Esophagus muscularis mucosa (tissue), 4 donors: ENCODE measurements around the gene CLSTN3. TPM values are rescaled to one million over a fixed set of nuclear protein-coding genes. Genes with fewer than 3 reads are reported as not detected.

ENCODE experiments used
- DNase-seq: peaks from one replicate; pipeline ENCODE4 v3.0.0-alpha.2; 2017; ENCODE audit errors: extremely low spot score
- H3K27ac ChIP-seq, 4 donors: fragments of 200-600 bp; sonication (generic); replicated peaks in 1 of 4; 1 replicate in 3 of 4; 2 replicates in 1 of 4; pipeline ENCODE4 v1.5.1; 2016 to 2019; ENCODE audit warnings: mild to moderate bottlenecking in 1 of 4
- H3K27me3 ChIP-seq, 4 donors: fragments of 200-600 bp; sonication (generic); one replicate each; pipeline versions ENCODE4 v1.5.1 to v1.6.0; 2016 to 2019
- H3K36me3 ChIP-seq, 4 donors: fragments of 200-600 bp; sonication (generic); one replicate each; pipeline ENCODE4 v1.5.1; 2016 to 2019
- H3K4me1 ChIP-seq, 4 donors: fragments of 200-600 bp; sonication (generic); one replicate each; pipeline ENCODE4 v1.5.1; 2016 to 2019
- H3K4me3 ChIP-seq, 4 donors: fragments of 200-600 bp; sonication (generic); 1 replicate in 2 of 4; 2 replicates in 2 of 4; pipeline ENCODE4 v1.5.1; 2016 to 2019; ENCODE audit warnings: mild to moderate bottlenecking in 4 of 4, moderate library complexity in 1 of 4
- H3K9me3 ChIP-seq, 4 donors: fragments of 200-600 bp; sonication (generic); 1 replicate in 3 of 4; 2 replicates in 1 of 4; pipeline ENCODE4 v1.5.1; 2016 to 2019
- EP300 ChIP-seq: sonication (generic); formaldehyde crosslinking; IDR thresholded peaks from one replicate; pipeline ENCODE4 v1.6.1; 2017; ENCODE audit warnings: antibody characterized with exemption
- POLR2A ChIP-seq: fragments of 450-650 bp; IDR thresholded peaks from one replicate; pipeline ENCODE4 v1.6.1; 2017; ENCODE audit warnings: antibody characterized with exemption, moderate library complexity, mild to moderate bottlenecking, low read depth
- POLR2AphosphoS5 ChIP-seq, 2 donors: sonication (generic); formaldehyde crosslinking; IDR thresholded peaks; one replicate each; pipeline ENCODE4 v1.6.1; 2017; ENCODE audit warnings: antibody characterized with exemption in 2 of 2
- WGBS: methylation state at CpG from one replicate; pipeline ENCODE4 v1.1.5; 2018; 5-methylcytosine and 5-hydroxymethylcytosine counted together
- intact Hi-C: fragments of 100-400 bp; cut with DNase I; formaldehyde crosslinking; loops from one replicate; pipeline ENCODE4 v1.15.1; 2023
- total RNA-seq, 4 donors: library from RNA; depleted of rRNA; stranded (reverse); fragments of >200 nt; gene quantifications; one replicate each; pipeline versions ENCODE4 v1.1.0 to v1.2.1, GENCODE V29; 2016
- TF ChIP-seq, protein P1 (sequence below), 3 experiments: fragments of 200-600 bp in 2 of 3; fragments of 450-650 bp in 1 of 3; sonication (generic) in 2 of 3; IDR thresholded peaks; one replicate each; pipeline ENCODE4 v1.5.1; 2017 to 2019; ENCODE audit warnings: antibody characterized with exemption in 3 of 3, mild to moderate bottlenecking in 2 of 3, moderate library complexity in 1 of 3

CLSTN3 gene
- 10 to 100 TPM in 3 of 4 donors, 1 to 10 TPM in 1; 9.6 to 25.6 (median 19.3) TPM for total RNA-seq

DNA sequence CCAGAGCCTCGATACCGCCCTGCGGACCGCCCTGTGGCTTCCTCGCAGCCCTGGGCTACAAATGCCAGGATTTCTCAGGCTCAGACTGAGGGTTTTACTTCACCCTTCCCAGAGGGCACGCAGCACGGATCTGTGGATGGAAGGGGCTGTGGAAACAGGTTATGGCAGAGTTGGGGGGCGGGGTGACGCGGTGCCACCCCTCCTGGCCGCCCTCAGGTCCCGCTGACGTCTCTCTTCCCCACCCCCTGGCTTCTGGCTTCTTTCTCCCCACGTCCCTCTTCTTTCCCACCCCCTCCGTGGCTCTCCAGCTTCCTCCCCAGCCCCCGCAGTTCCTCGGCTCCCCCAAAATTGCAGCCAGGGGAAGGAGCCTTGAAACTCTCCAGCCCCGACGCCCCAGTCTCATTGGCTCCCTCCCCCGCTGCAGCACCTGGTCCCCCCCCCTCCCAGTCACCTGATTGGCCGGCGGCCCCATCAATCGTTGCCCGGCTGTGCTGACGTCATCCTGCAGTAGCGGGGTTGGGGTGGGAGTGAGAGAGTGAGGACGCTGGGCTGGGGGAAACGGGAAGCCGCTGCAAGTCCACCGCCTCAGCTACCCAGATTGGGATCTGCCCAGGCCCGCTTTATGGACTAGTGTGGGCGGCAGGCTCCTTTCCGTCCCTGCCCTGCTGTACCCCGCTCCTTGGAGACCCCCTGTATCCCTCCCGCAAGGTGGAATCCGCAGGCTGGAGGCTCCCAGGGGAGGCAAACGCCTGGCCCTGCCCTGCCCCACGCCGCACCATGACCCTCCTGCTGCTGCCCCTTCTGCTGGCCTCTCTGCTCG lies at the start of gene CLSTN3:
Gene CLSTN3, plus strand, starts transcription at position 500 of the 820 bp plus-strand sequence. Its CDS starts 278 bp downstream, at position 778.
- intact Hi-C loops = no loop called here

DNA sequence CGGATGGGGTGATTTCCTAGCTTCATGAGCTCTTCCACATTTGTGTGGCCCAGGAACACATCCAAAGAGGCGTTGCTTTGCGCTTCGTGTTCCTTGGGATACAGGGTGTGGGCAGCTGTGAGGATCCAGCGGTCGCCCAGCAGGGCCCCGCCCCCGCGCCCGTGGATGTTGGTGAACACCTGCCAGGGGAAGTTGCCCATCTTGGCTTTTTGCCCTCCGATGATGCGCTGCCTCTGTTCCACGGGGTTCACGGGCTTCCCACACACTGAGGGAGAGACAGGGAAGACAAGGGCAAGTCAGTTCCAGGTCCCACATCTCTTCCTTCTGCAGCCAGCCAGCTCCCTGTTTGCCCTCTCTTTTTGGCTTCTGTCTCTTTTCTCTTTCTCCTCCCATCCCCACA lies 49.1 kb upstream of the CLSTN3 start:
- intact Hi-C loops = no loop called here
- no peaks in the 10 kb centered on the region for H3K27me3 ChIP-seq
- TF ChIP-seq, protein P1, sequence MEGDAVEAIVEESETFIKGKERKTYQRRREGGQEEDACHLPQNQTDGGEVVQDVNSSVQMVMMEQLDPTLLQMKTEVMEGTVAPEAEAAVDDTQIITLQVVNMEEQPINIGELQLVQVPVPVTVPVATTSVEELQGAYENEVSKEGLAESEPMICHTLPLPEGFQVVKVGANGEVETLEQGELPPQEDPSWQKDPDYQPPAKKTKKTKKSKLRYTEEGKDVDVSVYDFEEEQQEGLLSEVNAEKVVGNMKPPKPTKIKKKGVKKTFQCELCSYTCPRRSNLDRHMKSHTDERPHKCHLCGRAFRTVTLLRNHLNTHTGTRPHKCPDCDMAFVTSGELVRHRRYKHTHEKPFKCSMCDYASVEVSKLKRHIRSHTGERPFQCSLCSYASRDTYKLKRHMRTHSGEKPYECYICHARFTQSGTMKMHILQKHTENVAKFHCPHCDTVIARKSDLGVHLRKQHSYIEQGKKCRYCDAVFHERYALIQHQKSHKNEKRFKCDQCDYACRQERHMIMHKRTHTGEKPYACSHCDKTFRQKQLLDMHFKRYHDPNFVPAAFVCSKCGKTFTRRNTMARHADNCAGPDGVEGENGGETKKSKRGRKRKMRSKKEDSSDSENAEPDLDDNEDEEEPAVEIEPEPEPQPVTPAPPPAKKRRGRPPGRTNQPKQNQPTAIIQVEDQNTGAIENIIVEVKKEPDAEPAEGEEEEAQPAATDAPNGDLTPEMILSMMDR (IDR thresholded peaks at IDR 0.05) = no peak
- peak overlapping the region; percentile 81 to 87 (median 82) for H3K27ac ChIP-seq
- H3K4me1 ChIP-seq = peaks cover 9 to 38% (median 28%) of the 10 kb centered on the region in 4 donors
- WGBS = 67% methylated on average over 2 of the region's 14 CpGs
- no peak for DNase-seq
- H3K4me3 ChIP-seq = no peak overlapping the region
- H3K36me3 ChIP-seq = peaks cover 24 to 50% (median 44%) of the 10 kb centered on the region in 4 donors
- H3K9me3 ChIP-seq = no peaks in the 10 kb centered on the region

More for the DNA sequence above, at the start of gene CLSTN3:
- peak; percentile 97 for DNase-seq
- WGBS = under 1% methylated on average over 22 of the region's 40 CpGs
- H3K9me3 ChIP-seq = no peaks in the 10 kb centered on the region
- H3K4me1 ChIP-seq = peaks cover 30 to 39% (median 33%) of the 10 kb centered on the region in 4 donors
- H3K27ac ChIP-seq = peak within 1 kb of the TSS; percentile 66 to 78 (median 74)
- peak within 1 kb of the TSS; percentile 66 to 79 (median 72) for H3K4me3 ChIP-seq
- H3K27me3 ChIP-seq = no peaks in the 10 kb centered on the region
- H3K36me3 ChIP-seq = peaks cover 0 to 20% (median 10%) of the 10 kb centered on the region in 4 donors
- TF ChIP-seq POLR2AphosphoS5 (IDR thresholded peaks at IDR 0.05) (peak; percentile 42 to 68), POLR2A (no peak), EP300 (no peak)
- TF ChIP-seq, protein P1 (IDR thresholded peaks at IDR 0.05) = no peak

DNA sequence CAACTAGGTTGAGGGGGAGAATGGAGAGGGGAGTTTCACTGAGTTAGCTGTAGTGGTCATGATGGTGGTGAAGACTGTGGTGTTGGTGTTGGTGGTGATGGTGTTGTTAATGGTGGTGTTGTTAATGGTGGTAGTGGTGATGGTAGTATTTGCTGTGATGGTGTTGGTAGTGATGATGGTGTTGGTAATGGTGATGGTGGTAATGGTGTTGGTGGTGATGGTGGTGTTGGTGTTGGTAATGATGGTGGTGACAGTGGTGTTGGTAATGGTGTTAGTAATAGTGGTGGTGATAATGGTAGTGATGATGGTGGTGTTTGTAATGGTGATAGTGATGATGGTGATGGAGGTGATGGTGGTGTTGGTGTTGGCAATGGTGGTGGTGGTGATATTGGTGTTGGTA lies 47.0 kb upstream of the CLSTN3 start:
- Histone ChIP-seq H3K27ac (peak overlapping the region in 1 of 4 donors; percentile 87), H3K36me3 (peaks cover 32 to 71% (median 57%) of the 10 kb centered on the region in 4 donors), H3K9me3 (no peaks in the 10 kb centered on the region), H3K4me1 (peaks cover 9 to 38% (median 27%) of the 10 kb centered on the region in 4 donors), H3K4me3 (no peak overlapping the region), H3K27me3 (no peaks in the 10 kb centered on the region)
- intact Hi-C loops = no loop called here
- no peak for TF ChIP-seq POLR2AphosphoS5 (IDR thresholded peaks at IDR 0.05)
- TF ChIP-seq EP300 = no peak
- TF ChIP-seq, protein P1 (IDR thresholded peaks at IDR 0.05) = no peak
- no peak for TF ChIP-seq POLR2A
- DNase-seq = no peak

DNA sequence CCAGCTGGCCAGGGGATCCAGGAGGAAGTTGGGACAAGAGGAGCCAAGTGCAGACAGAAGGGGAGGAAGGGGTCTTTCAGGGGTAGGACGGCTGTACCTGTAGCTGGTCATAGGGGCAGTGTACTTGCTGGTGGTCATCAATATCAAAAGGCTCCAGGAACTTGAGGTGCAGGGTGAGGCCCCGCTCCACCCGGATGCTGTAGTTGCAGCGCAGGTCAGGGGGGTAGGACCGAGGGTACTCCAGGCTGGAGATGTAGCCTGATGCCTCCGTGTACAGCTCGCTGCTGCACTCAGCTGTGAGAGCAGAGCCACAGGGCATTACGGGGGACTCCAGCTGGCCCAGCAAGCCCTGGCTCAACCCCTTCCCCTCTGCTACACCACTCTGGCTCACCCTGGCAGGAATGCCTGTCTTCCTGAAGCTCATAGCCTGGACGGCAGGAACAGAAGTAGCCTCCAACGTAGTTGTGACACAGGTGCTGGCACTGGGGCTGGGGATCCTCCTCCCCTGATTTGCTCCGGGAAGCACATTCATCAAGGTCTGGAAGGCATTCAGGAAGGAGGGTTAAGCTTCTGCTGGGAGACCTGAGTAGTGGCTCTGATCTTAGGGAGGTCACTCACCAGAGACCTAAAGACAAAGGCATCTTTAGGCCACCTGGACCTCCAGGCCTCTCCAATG lies 40.8 kb upstream of the CLSTN3 start:
- Histone ChIP-seq H3K4me1 (peaks cover 19 to 61% (median 54%) of the 10 kb centered on the region in 4 donors), H3K27me3 (no peaks in the 10 kb centered on the region), H3K27ac (peak overlapping the region; percentile 81 to 88 (median 85)), H3K9me3 (no peaks in the 10 kb centered on the region), H3K4me3 (peak overlapping the region; percentile 53 to 75 (median 61)), H3K36me3 (peaks cover 15 to 60% (median 44%) of the 10 kb centered on the region in 4 donors)
- WGBS = 73% methylated on average over 7 of the region's 11 CpGs
- DNase-seq = no peak
- intact Hi-C loops = no loop called here
- TF ChIP-seq EP300 (no peak), POLR2A (no peak), POLR2AphosphoS5 (IDR thresholded peaks at IDR 0.05) (peak in 1 of 2 donors; percentile 8)
- TF ChIP-seq, protein P1 (IDR thresholded peaks at IDR 0.05) = no peak
